NCI-H2171 treated with DMSO at 0.1 percent for 48 hours (cell line): ENCODE results near the gene PALLD.
"Not testable (repeated sequence)": the region's sequence is repeated elsewhere in the genome, so short reads cannot be mapped to it uniquely, and the experiment has no call there.

Experiments used
- DNase-seq: peaks from one replicate; lab custom pipeline; 2025; lab: John Stamatoyannopoulos, UW

PALLD gene

DNA sequence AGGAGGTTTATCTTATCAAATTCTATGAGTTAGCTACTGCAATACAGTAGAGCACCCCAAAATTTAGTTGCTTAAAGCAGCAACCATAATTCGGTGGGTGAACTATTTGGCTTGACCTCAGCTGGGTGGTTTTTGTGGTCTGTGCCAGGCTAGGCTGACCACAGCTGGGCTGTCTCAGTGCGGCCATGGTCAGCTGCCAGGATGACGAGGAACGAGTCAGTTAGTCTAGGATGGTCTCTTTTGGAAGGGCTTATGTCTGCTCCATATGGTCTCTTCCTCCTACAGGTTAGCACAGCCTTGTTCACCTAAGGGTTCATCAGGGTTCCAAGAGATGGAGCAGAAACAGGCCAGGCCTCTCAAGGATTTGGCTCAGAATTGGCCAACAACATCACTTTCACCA, 210.4 kb downstream of the PALLD start:
- DNase-seq: no peak

DNA sequence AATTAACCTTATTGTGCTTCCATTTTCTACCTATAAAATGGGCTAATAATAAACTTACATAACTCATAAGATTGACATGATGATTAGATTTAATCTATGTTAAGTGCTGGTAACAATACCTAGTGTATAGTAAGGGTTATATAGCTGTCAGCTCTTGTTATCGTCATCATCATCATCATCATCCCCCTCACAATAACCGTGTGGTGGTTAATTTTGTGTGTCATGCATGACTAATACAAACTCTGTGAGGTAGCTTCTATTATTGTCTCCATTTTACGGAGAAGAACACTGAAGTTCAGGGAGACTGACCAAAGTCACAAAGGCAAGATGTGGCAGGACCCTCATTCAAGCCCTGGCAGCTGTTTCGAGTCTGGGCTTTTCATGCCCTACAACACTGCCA, 211.3 kb downstream of the PALLD start:
- no peak for DNase-seq

DNA sequence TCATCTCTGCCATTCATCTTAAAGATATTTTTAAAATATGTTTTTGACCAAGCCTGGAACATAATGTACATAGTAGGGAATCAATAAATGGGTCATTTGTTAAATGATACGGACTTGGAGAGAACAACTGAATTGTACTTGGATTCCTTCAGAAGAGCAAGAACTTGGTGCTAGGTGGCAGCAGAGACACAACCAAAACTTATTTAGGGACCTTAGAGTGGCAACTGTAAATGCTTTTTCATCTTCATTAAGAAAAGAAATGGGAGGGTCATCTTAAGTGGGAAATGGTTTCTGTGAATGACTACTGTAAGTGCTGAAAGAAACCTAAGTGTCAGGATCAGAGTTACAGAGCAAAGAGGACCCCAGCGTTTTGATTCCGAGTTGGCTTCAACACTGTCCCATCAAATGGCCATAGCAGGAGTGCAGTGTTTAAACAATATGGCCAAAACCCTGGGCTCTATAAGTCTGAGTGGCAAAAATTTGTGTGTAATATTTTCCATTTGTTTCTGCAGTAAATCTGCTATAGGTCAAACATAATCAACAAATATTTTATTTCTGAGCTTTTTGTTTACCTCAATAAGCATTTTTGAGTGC, 213.6 kb downstream of the PALLD start:
- no peak for DNase-seq

DNA sequence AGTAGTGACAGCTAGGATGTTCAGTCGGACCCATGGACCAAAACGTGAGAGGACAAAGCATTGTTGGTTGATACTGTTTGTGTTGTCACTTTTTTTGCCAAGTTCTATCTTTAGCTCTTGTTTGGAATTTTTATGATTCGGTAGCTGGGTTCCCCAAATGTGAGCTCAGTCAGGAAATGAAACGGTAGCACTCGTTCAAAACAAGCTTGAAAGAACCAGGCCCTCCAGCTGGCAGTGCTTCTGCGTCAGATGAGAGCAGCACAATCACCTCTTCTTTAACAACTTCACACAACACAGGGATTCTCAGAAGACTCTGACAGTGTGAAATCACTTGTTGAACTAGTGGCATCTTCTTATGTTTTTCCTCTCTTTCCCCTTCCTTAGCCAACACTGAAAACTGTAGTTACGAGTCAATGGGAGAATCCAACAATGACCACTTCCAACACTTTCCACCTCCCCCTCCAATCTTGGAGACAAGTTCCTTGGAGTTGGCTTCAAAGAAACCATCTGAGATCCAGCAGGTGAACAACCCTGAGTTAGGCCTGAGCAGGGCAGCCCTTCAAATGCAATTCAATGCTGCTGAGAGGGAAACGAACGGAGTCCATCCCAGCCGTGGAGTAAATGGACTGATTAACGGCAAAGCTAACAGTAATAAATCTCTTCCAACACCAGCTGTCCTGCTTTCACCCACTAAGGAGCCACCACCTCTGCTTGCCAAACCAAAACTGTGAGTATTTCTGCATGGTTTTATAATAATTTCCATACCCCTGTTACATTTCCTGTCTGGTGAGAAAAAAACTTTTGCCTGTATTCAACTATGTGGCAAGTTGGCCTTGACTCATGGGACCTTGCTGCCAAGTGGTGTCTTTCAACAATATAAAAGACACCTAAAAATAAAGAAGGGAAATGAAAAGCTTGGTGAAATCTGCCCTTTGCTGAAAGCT, 214.6 kb downstream of the PALLD start:
- DNase-seq: no peak

DNA sequence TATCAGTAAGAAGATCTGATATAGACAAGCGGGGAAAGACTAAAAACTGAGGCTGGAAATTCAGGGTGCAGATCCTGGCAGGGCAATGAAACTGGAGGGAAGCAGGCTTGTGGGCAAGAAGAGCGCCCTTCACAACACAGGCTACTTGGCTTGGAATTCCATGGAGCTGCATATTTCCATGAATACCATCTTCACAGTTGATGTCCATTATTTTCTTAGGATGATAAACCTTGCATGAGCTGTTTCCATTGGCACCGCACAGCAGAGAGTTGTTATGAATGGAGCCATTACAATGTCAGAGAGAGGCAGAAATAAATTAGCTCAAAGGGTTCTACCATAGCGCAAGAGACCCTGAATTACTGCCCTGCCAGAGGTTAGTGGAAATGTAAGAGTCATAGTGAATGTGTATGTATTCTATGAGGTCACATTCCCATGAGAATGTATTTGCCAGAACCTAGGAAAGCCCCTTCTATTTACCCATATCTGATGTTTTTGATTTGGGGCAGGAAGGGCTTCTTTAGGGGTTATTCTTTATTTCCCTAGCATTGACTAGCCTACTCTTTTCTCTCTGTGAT, 215.6 kb downstream of the PALLD start:
- DNase-seq: no peak

DNA sequence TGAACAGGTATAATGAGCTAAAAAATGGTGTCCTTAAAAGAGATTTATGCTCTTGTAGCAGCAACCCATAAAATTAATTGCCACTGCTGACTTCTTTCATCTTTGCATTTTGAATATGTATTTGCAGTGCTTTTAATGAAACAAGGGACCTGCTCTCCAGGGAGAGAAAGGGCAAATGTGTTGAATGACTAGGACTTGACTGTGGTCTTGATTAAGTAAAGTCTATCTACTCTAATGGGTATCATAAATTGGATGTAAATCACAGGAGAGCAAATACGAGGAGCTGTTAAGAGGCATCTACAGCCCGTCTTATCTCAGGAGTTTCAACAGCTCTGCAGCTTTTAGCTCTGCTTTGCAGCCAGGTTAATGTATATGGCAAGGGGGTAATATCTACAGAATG, 216.4 kb downstream of the PALLD start:
- no peak for DNase-seq

DNA sequence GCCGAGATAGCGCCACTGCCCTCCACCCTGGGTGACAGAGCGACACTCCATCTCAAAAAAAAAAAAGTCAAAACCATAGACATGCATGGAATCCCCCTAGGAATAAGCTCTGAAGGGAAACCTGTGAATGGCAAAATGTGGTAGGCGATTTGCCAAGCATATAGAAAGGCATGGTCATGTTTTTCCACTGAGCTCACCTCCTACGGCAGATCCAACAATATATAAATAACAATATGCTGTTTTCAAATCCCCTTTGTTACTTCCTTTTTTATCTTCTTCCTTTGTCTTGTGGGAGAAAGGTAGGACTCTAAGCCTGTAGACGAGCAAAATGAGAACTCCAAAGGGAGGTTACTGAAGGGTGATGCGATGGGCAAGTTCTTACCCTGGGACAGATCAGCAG, 219.0 kb downstream of the PALLD start:
- DNase-seq: peak; percentile 32

DNA sequence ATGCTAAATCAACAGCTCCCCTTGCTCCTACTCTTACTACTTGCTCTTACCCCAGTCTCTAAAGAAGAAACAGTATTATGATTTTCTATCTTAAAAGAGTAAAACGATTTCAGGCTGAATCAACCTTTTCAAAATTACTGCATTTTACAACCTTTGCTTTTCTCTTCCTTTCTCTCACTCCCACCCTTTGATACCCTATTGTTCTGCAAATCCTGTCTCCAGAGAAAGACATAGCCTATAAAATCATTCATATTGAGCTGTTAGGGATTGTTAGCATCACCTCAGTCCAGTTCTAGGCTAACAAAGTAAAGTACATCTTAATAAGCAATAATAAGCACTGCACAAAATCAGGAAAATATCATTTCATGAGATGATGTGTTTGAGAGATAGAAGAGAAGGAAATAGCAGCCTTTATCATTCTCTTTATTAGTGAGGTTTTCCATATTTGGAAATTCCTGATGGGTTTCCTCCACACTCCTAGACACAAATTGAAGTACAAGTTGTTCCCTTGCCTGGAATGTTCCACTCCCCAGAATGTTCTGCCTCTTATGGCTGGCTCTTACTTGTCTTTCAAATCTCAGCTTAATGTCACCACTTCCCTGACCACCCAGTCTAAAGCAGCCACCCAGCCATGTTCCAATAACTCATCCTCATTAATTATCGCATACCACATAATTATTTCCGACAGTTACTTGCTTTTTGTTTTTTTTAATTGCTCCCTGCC, 219.7 kb downstream of the PALLD start:
- no peak for DNase-seq

DNA sequence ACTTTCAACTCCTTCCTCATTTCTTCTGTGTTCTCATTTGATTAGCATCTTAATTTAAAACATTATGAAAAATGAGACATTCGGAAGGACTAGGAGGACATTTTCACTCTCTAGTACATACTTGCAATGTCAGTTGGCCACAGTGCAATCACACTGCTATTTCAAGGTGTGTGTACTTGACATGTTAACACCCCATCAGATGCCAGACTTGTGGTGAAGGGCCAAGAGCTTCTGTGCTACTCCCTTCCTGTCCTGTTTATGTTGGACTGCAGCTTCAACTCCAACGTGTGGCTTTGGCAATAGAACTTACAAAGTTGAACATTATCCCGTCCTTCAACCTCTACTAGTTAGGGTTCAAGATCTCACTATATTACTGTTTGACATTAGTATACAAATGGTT, 221.0 kb downstream of the PALLD start:
- no peak for DNase-seq

DNA sequence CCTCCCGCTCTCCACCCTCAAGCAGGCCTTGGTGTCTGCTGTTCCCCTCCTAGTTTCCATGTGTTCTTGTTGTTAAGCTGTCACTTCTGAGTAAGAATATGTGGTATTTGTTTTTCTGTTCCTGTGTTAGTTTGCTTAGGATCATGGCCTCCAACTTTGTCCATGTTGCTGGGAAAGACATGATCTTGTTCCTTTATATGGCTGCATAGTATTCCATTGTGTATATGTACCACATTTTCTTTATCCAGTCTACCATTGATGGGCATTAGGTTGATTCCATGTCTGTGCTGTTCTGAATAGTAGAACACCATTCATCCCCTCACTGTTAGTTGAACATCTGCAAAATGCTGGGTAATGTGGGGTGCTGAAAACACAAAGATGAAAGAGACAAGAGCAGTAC, 222.9 kb downstream of the PALLD start:
- DNase-seq: no peak

DNA sequence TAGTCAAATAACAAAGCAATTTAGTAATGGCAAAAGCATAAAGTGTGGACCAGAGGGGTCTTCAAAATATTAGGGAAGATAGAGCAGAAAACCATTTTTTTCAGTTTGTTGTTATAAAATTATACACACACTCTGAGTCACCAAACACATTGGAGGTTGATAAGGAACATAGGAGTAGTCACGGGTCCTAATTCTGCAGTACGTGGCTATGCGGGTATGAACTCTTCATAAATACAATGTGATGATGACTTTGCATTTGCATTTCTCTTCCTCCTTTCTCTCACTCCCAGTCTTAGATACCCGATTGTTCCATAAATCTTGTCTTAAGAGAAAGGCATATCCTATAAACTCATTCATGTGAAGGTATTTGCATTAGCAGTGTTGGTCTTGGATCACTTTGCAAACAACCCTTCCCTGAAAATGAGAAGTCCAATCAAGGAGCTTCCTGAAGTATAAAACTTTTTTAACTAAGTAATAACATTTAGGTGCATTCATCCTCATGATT, 223.6 kb downstream of the PALLD start:
- no peak for DNase-seq

DNA sequence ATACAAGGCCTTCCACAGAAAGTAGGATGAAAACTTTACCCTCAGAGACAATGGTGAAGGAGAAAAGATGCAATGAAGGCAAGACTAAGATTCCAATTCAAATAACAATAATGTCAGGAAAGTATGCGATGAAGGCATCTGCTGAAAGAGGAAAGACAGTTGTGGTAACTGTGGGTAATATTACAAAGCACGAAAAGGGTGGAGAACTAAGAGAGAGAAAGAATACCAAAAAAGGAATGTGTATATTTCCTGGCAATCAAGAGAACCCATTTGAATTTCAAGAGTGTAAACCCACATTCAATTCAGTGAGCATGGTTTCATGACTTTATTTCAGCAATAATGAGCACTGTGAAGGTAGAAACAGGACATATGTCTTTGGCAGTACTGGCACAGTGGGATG, 225.5 kb downstream of the PALLD start:
- DNase-seq: no peak

DNA sequence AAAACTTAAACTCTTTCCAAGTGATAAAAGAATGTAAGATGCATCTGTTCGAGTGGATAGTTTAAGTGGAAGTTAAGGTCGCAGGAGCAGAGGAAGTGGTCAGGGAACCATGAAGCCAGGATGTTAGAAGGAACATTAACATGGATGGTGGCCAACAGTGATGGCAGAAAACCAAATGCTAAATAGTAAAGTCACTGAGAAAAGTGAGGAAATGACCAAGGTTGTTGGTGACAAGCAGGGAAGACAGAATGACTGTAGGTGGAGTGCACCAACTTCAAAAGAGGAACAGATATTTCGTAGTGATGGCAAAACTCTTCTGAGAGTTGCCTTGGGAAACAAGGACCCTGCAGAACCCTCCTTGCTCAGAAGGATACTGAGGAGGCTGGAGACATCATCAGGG, 226.2 kb downstream of the PALLD start:
- no peak for DNase-seq

DNA sequence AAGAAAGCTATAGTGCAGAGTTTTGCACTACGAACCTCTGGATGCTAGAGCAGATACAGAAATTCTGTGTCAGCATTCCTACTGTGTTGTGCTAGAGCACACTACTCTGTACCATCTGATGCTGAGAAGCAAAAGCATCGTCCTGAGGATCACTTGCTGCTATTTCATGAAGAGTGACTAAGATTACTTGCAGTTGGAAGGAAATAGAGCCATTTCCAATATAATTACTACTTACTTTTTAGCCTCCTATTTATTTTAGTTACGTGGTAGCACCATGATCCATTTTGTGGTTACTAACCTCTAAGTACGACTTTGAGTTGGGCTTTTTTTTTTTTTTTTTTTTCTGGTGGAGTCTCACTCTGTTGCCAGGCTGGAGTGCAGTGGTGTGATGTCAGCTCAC, 226.7 kb downstream of the PALLD start:
- DNase-seq: no peak

DNA sequence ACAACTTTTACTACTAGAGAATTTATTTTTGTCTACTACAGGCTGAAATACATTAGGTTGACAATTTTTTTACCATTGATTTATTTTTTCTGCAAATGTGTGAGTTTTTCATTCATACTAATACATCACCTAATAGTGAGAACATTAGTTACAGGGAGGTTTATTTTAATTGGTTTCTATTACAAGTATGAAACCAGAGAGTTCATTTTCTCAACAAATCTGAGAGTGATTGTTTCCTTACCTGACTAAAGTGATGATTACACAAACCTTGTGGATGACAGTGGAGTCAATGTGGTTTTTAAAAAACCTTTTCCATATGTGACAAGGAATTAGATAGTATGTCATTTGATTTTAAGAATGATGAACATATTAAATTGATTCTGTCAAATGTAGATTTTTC, 227.4 kb downstream of the PALLD start:
- no peak for DNase-seq

DNA sequence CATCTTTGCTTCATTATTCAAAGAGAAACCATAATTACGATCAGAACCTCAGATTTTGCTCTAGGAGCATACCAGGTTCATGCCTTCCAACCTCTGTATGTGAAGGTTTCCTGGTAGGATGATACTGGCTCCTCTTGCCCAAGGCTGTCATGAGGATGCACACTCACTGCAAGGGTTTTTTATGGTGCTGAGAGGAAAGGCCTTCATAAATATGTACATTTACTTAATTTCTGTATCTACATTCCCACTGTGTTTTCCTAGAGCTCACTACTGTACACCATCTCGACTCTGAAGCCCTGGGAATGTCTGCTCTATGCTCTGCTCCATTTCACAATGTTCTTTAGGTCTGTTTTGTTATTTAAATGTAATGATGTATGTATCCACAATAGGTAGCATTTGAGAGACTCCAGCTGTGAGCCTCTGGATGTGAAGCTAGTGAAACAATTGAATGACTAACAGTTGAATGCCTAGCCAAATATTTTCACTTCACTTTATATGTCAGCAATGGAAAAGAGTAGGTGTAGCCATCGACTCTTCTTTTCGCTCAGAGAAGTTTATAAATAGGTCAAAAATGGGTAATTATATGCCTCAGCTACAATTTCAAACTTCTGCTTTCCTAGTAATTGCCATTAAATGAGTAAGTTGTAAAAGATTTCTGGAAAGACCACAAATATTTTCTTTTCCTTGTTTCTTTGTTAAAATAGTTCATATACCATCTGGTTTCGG, 228.0 kb downstream of the PALLD start:
- no peak for DNase-seq

DNA sequence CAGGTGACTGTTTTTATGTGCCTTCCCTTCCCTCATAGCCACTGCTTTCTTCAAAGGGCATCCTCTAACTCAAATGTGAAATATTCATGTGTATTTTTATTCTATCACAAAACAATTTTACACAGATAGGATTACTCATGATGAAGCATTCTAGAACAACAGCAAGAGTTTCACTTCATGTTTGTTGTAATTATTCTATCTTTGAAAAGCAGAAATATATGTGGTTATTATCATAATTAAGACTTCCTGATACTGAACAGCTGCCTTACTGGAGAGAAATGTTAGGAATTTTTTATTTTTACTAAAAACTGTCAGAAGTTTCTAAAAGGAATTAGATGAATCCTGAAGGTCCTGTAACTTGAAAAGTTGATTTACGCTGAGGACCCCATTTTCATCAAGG, 229.1 kb downstream of the PALLD start:
- no peak for DNase-seq

DNA sequence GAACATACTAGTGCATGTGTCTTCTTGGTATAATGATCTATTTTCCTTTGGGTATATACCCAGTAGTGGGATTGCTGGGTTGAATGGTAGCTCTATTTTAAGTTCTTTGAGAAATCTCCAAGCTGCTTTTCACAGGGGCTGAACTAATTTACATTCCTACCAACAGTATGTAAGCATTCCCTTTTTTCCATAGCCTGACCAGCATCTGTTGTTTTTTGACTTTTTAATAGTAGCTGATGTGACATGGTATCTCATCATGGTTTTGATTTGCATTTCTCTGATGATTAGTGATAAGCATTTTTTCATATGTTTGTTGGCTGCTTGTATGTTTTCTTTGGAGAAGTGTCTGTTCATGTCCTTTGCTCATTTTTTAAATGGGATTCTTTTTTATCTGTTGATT, 230.3 kb downstream of the PALLD start:
- not testable (repeated sequence) for DNase-seq

DNA sequence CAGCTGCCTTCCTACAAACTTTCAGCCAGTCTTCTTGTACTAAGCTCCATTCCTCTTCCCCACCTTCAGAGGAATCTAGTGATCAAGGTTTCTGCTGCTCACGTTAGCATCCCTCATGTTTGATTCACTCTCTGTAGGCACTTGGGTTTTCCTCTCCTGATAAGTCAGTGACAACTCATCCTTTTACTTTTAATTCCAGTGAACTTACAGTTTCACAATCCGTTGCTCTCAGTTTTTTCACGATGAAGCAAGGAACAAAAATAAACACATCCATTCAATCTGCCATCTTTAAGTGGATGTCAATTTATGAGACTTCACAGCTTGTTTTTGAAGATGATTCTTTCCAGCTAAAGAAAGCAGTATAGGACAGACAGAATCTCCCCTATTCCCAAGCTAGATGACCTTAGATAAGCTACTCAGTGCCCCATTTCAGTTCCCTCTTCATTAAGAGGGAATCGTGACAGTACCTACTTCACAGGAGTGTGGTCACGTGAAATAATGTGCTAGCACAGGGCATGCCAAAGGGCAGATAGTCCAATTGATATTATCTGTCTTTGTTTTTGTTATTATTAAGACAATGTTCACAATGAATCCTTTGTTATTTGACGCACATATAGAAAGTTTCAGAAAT, 234.3 kb downstream of the PALLD start:
- no peak for DNase-seq

DNA sequence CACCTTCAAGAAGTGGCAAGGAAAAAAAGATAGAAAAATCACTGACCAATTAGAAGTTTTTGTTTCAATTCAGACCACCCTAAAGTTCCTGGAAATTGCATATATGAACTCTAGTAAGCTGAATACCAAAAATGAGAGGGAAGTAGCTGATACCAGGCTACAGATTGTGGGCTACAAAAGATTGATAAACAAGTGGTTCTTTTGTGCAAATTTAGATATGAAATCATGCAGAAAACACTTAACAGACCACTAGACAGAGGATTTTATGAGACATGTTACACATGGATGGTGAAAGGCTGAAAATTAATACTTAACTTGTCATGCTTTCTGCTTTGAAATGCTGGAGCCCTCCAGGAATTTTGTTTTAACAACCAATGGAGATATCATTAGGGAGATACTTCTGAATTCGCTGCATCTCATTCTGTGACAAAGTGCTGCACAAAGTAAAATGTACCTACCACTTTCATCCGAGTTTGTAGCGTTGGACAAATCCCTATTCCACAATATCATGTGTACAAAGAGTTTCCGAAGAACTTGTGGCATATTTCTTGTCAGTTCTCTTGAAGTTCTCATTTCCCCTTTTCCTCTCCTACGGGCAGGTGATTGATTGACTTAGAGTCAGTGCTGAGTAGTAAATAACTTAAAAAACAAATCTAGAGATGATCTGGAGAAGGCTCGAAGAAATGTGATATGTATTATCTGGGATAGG, 235.0 kb downstream of the PALLD start:
- no peak for DNase-seq

DNA sequence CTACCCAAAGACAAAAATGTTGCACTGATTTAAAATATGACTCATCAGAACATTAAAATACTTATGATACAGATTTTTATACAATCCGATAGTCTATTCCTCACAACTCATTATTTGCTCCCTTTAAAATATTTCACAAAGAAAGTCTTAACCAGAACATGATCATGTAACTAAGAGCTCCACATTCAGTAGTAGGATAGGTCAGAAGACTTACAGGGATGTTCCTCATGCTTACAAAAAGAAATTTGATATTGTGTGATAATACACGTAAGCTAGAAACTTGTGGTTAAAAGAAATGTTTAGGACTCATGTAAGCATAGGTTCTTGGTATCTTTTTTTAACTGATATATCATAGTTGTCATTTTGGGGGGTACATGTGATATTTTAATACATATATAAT, 235.9 kb downstream of the PALLD start:
- no peak for DNase-seq
